HG02943 (cell line): ENCODE measurements around the gene MBTPS2.
"Not testable (repeated sequence)": the region's sequence is repeated elsewhere in the genome, so short reads cannot be mapped to it uniquely, and the experiment has no call there.

Experiments used
- ATAC-seq: cut with Tn5 transposase; IDR thresholded peaks from one replicate; pipeline ENCODE4 v1.9.1; 2021; ENCODE audit warnings: mild to moderate bottlenecking, low read depth, moderate library complexity; ENCODE audit not compliant: unreplicated experiment

Gene MBTPS2

GRCh38 chrX:21839334-21840192 is at the start of gene MBTPS2:
Gene MBTPS2 (plus strand): TSS chrX:21839617. CDS start chrX:21839735, 118 bp downstream.
- ATAC-seq, result peak; percentile 84

DNA sequence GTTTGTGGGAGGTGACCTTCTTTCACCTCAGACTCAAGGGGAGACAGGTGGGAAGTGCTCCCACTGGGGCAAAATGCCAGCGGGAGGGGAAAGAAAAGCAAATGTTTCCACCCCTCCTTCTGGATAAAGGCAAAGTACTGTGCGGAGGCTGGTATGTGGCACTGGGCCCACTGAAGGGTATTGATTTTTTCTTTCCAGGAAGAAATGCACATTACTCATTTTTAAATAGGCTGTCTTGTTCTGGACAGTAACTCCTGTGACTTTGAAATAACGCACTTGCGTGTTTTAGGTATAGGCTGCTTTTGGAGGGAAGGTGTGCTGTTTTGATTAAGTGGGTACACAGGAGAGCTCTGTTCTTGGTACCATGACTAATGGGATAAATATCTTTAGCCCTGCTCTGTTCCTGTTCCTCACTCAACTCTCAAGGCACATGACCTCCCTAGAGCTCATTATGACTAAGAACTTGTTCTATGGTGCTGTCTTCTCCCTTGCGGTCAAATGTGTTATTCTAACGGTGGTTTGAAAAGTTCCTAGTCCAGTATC is 40.7 kb upstream of the MBTPS2 start:
- ATAC-seq, result no peak

DNA sequence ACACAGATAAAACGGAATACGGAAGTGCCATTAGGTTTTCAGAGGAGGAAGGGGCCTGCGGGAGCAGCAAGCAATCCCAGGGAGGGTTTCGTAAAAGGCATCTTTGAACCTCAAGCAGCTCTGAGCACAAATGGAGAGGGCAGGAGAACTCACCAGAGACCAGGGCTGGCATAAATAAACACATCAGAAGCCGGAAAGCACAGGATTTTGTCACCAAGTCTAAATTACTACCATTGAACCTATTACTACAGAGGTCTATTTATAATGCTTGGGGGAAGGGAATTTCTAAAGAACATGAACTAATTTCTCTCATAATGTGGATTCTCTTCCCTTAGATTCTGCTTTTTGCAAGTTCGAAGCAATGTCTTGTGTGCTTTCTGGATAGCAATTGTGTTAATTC is 39.6 kb upstream of the MBTPS2 start:
- no peak for ATAC-seq

DNA sequence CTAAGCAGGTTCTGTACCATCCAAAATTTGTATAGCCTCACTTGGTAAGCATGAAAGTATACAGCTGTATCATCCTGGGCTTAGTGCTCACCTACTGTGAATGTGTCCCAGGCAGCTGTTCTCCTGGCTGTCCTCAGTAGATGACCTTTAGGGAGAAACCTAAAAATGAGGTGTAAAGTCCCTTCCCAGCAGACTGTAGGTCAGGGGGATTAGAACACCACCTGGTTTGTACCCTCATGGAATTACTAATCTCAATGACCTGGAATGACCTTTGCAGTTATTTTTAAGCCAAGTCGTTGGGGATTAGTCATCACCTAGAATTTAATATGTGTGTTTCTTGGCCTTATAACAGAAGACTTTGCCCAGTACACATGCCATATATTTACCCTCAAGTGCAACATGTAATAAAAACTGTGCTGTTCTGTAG is 39.1 kb upstream of the MBTPS2 start:
- ATAC-seq, result no peak

DNA sequence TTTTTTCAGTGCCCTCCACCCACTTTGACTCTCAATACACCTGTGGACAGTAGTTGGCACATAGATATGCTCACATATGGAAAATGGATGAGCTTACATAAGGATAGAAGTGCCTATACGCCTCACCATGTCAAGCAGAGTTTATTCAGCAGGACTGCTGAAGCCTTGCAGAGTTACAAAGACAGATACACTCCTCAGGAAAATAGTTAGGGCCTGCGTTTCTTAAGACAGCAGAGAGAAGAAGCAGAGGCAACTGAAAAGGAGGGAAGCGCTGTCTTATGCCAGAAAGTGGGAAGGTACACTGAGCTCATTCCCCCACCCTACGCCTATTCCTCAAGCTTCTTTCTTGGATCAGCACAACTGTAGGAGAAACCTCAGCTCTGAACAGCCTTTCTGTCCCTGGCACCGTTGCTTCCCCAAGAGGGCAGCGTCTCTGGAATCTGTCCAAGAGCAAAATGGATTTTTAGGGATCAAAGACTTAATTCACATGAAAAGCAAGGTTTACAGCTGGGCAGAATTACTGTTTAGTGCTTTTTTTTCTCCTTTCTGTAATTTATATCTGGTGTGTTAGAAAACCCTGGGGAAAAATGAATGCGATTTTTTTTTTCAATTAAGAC is 37.3 kb upstream of the MBTPS2 start:
- no peak for ATAC-seq

DNA sequence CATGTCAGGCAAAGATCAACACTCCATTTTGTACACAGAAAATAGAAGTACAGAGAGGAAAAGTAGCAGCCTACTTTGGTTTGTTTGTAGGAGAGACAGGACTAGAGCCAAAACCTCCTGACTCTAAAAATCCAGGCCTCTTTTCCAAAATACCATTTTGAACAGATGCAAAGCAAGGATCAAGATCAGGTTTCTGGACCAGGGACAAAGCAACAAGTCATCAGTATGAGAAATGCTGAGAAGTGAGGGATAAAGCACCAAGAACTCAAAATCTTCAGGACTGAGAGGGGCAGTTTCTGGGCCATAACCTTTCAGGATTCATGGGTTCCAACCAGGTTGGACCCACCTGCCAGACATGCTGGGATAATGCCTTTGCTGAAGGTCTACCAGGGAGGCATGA is 36.6 kb upstream of the MBTPS2 start:
- no peak for ATAC-seq

GRCh38 chrX:21806691-21807090 is 32.7 kb upstream of the MBTPS2 start:
- no peak for ATAC-seq

DNA sequence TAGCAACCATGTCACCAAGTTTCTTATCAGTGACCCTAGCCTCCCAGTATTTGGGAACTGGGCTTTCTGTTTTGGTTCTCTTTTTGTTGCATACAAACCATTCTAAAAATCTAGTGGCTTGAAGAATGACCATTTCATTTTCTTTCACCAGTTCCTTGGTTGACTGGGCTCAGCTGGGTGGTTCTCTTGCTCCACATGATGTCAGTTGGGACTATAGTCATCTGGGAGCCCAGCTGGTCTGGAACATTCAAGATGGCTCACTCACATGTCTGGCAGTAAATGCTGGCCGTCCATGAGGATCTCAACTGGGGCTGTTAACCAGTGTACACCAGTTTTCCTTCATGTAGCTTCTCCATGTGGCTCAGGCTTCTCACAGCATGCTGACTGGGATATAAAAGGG is 27.6 kb upstream of the MBTPS2 start:
- ATAC-seq, result no peak

DNA sequence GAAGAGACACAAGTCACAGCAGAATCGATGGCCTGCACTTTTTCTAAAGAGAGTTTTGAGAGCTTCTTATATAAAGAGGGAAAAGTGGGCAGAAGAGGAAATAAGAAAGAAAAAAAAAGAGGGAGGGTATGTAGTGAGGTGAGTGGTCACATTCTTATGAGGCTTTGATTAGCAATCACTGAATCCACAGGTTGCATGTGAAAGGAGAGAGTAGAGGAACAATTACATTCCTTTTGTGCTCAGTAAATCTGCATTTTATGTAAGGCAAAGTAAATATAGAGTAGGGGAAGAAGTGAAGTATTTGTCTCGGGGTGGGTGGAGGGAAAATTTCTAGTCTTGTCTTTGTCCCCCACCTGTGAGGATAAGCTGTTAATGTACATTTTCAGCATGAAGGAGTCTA is 26.8 kb upstream of the MBTPS2 start:
- no peak for ATAC-seq

- ATAC-seq, result no peak
These were observed 25.6 kb upstream of the MBTPS2 start for GRCh38 chrX:21813612-21814368.

DNA sequence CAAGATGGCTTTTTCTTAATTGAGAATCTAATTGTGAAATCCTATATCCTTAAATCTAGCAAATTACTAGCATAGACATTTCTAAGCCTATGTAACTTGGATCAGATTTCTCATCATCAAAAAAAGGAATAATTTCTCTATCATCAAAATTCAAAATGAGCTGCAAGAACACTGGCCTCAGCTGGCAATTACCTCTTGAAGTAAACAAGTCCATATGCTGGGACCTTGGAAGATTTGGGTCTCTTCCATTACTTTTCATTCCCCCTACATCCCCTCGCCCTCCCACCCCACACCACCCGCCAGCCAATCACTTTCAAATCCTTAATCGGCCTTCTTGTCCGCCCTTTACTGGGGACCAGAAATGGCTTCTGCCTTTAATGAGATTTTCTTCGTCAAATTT is 23.3 kb upstream of the MBTPS2 start:
- no peak for ATAC-seq

DNA sequence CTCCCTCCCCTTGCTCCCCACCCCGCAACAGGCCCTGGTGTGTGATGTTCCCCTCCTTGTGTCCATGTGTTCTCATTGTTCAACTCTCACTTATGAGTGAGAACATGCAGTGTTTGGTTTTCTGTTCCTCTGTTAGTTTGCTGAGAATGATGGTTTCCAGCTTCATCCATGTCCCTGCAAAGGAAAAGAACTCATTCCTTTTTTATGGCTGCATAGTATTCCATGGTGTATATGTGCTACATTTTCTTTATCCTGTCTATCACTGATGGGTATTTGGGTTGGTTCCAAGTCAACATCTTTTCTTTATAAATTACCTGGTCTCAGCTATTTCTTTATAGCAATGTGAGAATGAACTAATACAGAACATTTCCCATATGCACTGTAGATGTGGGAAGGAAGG is 19.2 kb upstream of the MBTPS2 start:
- ATAC-seq, result not testable (repeated sequence)

DNA sequence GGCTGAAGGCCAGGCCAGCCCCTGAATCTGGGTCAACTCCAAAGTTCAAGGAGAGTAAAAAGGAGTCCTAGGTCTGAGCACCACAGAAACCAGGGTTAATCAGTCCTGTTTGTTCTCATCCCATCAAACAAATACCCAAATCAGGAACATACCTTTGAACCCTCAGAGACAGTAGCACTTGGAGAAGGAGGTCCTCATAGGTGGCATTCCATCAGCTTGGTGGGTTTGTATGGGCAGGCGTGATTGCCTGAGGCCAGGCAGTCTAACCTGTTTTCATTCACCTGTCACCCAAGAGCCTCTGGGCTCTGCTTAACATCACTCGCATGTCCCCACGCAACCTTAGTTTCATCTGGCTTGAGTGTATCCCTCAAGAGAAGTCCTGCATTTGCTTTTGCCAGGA is 17.5 kb upstream of the MBTPS2 start:
- ATAC-seq, result no peak

DNA sequence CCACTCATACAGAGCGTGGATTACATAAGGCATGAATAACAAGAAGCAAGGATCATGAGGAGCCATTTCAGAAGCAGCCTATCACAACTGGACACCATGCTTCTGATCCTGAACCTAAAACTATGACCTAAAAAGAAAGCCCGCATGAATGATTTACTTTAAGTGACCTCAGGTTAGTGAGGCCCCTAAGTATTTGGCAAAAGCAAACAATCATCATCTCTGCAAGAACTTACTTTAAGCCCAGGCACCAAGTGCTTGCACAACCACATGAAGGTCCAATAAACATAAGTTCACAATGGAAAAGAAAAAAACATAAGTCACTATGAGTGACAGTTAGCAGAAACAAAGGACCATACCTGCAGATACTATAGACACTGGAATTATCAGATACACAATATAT is 7.9 kb upstream of the MBTPS2 start:
- no peak for ATAC-seq

DNA sequence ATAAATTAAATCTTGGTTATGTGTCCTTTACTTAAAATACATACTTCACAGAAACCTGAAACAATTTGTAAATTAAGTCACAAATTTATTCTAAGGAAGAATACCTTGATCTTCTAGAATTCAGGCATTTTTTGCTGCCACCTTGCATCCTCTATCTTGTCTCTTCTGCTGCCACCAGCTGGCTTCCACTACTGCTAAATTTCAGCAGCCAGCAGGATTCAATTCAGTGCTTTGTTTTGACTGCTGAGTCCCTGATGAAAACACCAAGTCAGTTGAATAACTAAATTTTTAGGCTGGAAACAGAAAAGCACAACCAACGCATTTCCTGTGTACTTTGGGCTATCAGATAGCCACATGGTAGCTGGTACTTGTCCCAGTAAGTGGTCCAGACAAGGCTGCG is 2.4 kb upstream of the MBTPS2 start:
- no peak for ATAC-seq

- ATAC-seq, result no peak
These were observed 482 bp upstream of the MBTPS2 start for GRCh38 chrX:21838937-21839333.

GRCh38 chrX:21840193-21840545 is 752 bp downstream of the MBTPS2 start:
- no peak for ATAC-seq

GRCh38 chrX:21843179-21843578 is 3.8 kb downstream of the MBTPS2 start:
- ATAC-seq, result no peak

DNA sequence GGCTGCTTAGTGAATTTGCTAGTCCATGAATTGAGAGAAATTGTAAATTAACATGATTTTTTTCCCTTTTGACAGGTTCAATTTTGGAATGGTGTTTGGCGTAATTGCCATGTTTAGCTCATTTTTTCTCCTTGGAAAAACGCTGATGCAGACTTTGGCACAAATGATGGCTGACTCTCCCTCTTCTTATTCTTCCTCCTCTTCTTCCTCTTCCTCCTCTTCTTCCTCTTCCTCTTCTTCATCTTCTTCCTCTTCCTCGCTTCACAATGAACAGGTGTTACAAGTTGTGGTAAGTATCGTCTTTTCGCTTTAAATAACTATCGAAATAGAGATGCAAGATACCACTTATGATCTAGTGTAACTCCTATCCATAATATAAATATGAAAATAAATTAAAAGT is 5.7 kb downstream of the MBTPS2 start:
- no peak for ATAC-seq

DNA sequence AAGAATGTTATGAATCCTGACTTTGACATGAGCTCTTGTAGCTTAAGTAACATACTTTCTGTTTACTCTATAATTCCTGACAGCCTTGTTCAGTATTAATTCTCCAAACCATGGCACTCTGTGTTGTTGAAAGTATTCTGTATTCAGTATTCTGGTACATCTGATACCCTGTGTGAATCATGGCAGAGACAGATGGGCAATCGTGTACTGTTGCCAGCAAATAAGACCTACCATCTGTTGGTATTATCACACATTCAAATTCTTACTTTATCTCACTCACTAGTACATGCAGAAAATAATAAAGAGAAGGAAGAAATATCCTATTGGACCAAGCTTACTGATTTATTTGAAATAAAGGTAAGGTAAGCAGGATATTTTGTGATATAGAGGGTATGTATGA is 7.9 kb downstream of the MBTPS2 start:
- no peak for ATAC-seq

GRCh38 chrX:21853578-21853977 is 14.2 kb downstream of the MBTPS2 start:
- no peak for ATAC-seq
